ENCODE data around the gene SEMA3E. TPM values are rescaled to one million over a fixed set of nuclear protein-coding genes. Genes with fewer than 3 reads are reported as not detected.

Gene SEMA3E
- total RNA-seq, 4 donors from 2014 or later: 1.5 to 5.3 (median 3.5) TPM

DNA sequence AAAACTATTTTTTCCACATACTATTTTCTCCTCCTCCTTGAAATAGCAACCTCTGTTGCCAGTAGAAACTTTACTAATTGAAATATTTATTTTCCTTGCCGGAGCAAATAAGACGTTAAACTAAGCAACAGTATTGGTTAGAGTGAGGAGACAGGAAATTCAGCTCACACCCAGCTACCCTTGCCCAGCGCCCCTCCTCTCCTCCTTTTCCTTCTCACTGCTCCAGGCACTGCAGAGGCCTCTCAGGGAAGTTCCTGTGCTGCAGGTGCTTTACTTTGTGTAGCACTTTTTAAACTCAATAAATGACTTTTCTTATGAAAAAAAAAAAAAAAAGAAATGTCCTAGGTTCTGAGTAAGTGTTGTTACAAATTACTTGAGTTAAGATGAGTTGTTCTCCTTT is 134.0 kb downstream of the SEMA3E start:
- TF ChIP-seq, protein P1, sequence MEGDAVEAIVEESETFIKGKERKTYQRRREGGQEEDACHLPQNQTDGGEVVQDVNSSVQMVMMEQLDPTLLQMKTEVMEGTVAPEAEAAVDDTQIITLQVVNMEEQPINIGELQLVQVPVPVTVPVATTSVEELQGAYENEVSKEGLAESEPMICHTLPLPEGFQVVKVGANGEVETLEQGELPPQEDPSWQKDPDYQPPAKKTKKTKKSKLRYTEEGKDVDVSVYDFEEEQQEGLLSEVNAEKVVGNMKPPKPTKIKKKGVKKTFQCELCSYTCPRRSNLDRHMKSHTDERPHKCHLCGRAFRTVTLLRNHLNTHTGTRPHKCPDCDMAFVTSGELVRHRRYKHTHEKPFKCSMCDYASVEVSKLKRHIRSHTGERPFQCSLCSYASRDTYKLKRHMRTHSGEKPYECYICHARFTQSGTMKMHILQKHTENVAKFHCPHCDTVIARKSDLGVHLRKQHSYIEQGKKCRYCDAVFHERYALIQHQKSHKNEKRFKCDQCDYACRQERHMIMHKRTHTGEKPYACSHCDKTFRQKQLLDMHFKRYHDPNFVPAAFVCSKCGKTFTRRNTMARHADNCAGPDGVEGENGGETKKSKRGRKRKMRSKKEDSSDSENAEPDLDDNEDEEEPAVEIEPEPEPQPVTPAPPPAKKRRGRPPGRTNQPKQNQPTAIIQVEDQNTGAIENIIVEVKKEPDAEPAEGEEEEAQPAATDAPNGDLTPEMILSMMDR (IDR thresholded peaks at IDR 0.05; ENCODE audit: low read depth): no peak

DNA sequence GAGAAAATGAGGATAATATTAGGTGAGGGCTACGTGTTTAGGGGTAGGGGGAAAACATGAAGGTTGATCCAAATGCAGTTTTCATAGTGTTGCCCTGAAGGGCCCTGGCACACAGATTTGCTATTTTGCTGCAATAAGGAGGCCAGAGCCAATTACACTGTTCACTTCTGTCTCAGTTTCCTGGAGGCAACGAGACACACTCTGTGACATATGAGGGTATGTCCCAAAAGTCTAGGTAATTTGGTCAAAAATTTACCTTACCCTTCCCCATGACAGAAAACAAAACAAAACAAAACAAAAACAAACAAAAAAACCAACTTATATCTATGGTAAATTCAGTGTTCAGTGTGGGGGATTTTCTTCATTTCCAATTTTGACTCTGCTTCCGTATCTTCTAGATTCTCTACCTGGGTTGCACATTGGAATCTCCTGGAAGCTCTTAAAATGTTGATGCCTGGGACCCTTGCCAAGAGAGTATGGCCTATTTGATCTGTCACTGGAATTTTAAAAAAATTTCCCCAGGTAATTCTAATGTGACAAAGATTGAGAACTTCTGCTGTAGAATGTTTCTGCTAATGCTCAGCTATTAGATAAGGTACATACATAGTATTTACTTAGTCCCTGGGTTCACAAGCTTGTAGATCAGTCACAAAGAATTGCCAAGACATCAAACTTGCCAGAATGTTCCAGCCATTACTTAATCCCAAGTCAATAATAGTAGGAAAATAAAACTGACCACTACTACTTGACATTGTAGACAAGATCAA is 139.5 kb downstream of the SEMA3E start:
- TF ChIP-seq, protein P1 (IDR thresholded peaks at IDR 0.05; ENCODE audit: low read depth): no peak

DNA sequence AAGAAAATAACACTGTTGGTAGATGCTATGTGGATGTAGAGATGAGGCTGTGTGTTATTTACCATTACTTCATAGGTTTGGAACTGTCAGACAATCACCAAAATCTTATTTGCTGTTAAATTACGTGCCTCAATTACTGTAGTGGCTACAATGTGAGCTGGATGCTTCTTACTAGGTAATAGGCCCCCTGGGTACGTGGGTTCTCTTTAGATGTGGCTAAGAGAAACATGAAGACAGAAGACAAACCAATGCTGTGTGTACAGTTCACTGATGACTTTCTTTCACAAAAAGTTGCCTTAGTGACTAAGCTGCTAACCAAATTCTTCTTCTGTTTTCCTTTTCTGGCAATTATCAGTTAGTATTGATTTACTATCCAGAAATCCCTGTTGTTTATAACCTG is 144.6 kb downstream of the SEMA3E start:
- TF ChIP-seq, protein P1 (IDR thresholded peaks at IDR 0.05; ENCODE audit: low read depth): no peak

DNA sequence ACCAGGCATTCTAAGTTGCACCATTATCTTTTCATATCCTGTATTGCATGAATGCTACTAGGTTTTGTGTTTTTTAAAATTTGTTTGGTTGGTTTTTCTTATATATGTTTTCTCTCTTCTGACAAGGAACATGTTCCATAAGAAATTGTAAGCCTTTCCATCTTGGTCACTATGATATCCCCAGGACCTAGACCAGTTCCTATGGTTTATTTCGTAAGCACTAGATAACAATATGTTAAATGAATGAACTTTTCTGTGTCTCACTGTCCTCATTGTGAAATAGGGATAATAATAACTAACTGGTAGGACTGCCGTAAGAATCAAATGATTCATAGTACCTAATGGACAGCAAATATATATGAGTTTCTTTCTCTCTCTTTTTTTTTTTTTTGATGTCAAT is 146.3 kb downstream of the SEMA3E start:
- TF ChIP-seq, protein P1 (IDR thresholded peaks at IDR 0.05; ENCODE audit: low read depth): no peak

DNA sequence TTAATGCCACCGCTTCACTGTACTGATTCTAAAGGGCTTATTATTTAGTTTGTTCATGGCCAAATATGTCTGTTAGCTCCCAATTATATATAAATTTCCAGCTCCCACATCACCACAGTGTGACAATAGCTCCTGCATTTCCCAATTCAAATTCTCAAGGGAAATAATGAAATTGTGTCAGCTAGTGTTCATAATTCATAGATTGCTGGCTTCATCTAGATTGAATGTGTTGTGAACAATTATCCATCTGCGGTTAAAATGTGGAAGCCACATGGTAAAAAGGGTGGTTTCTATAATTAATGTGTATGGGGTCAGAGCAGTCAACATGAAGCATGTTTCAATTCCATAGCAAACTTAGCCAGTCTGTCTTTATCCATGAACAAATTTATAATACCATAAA is 154.3 kb downstream of the SEMA3E start:
- TF ChIP-seq, protein P1 (IDR thresholded peaks at IDR 0.05; ENCODE audit: low read depth): no peak

DNA sequence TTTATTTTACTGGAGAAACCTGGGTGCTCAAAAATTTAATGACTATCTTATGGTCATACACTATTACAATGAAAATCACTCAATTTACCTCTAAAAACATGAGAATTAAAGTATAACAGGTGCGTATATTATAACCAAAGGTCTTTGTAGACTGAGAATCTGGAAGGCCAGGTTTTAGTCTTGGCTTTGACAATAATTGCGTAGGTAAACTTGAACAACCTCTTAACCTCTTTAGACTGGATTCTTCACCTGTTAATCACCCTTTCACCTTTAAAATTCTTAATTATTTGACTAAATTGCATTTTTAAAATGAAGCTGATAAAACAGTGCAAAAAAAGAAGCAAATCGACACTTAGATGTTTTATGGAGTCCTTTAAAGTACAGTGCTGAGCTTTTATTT is 156.1 kb downstream of the SEMA3E start:
- TF ChIP-seq, protein P1 (IDR thresholded peaks at IDR 0.05; ENCODE audit: low read depth): no peak

DNA sequence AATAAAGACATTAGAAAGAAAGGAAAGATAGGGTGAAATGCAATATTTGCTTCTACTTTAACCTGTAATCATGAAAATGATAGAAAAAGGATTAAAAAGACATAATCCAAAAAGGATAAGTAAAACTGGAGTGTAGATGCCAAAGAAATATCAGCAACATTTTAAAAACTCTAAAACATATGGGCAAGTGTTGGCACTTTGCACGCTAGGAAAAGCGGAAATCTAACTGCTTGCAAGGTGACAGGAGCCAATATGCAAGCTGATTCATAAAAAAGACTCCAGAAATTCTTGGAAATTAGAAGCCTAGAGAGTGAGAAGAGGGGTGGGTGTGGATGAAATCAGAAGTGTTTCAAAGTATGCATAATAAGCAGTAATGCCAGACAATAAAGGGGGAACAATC is 161.1 kb downstream of the SEMA3E start:
- TF ChIP-seq, protein P1 (IDR thresholded peaks at IDR 0.05; ENCODE audit: low read depth): no peak
